ENCODE results near the gene HNMT.
A peak's percentile ranks its signal among the peaks of the same experiment; 100 is the strongest.

The HNMT gene

DNA sequence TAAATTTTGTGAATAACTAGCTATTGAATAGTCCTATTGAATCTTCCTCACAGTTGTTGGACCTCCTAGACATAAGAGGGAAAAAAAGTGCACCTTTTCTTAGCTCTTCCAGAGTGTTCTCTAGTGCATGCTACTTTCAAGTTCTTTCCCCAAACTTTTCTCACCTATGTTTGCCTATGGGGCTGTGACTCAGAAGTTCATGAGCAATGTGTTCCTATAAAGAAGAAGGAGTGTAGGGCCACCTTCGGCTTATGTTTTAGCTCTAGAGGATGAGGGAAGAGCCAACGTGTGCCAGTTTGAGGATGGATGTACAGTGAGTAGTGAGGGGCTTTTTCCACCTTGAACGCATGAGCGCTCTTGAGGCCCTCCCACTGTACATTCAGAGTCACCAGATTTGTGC, 27.0 kb upstream of the HNMT start (continued):
- TF ChIP-seq ZNF174 (tag by site-specific recombination; IDR thresholded peaks at IDR 0.05), result no peak
- TF ChIP-seq YY2 (tag by site-specific recombination; IDR thresholded peaks at IDR 0.05), result no peak
- TF ChIP-seq ZNF623 (tag by site-specific recombination; IDR thresholded peaks at IDR 0.05), result no peak
- TF ChIP-seq ZNF202 (tag by site-specific recombination; IDR thresholded peaks at IDR 0.05; ENCODE audit: borderline replicate concordance), result no peak
- TF ChIP-seq ZNF19 (tag by site-specific recombination; IDR thresholded peaks at IDR 0.05; ENCODE audit: low read depth), result no peak
- no peak for TF ChIP-seq ZSCAN16 (tag by site-specific recombination; IDR thresholded peaks at IDR 0.05)
- TF ChIP-seq SCRT2 (tag by site-specific recombination; IDR thresholded peaks at IDR 0.05), result no peak
- TF ChIP-seq ZNF776 (tag by site-specific recombination; IDR thresholded peaks at IDR 0.05; ENCODE audit: borderline replicate concordance), result no peak
- no peak for TF ChIP-seq SETDB1 (IDR thresholded peaks at IDR 0.05; ENCODE audit: insufficient read length, low read length)
- no peak for TF ChIP-seq ZNF211 (tag by site-specific recombination; IDR thresholded peaks at IDR 0.05; ENCODE audit: low read depth)
- no peak for TF ChIP-seq ZNF707 (tag by site-specific recombination; IDR thresholded peaks at IDR 0.05)

DNA sequence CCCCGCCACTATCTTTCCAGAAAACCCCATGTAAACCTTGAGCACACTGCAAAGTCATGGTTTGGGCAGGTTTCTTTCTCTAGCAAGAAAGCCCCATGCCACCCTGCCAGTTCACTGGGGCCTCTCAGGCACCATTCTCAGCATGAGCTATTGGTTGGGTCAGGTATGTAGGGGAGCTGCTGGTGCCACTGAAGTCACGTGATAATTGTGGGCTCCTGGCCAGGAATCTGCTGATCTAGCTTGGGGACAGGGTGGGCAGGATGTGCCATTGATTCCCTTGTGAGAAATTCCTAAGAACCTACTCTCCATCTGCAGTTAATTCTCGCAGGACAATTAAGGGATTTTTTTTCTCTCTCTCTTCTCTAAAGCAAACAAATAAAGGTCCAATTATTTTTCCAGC, 26.5 kb upstream of the HNMT start:
- H3K4me3 ChIP-seq (ENCODE audit: low read depth, low read length), result no peak overlapping the region
- H3K9me3 ChIP-seq (ENCODE audit: control insufficient read depth, insufficient read depth, low read depth, low read length), result no peaks in the 10 kb centered on the region
- H3K27ac ChIP-seq (ENCODE audit: extremely low read depth, low read depth, low read length), result no peak overlapping the region
- TF ChIP-seq ZNF549 (tag by site-specific recombination; IDR thresholded peaks at IDR 0.05) (0 out of 2 replicates have a peak, but pooled peaks have one; percentile 44), HOXA7 (CRISPR knock-in tag; IDR thresholded peaks at IDR 0.05; ENCODE audit: borderline replicate concordance) (no peak)
- ChIA-PET CTCF (interaction anchor here (1.2 kb wide), 1 partner anchor 8 kb away, joined by 6 read pairs; no protein-coding TSS in a partner anchor), POLR2A (no interaction called here)
- H3K36me3 ChIP-seq (ENCODE audit: control insufficient read depth in 2 of 2, insufficient read depth in 1 of 2, low read length in 2 of 2), result no peaks in the 10 kb centered on the region
- no peaks in the 10 kb centered on the region for H3K4me1 ChIP-seq (ENCODE audit: control insufficient read depth, insufficient read depth, low read length)

DNA sequence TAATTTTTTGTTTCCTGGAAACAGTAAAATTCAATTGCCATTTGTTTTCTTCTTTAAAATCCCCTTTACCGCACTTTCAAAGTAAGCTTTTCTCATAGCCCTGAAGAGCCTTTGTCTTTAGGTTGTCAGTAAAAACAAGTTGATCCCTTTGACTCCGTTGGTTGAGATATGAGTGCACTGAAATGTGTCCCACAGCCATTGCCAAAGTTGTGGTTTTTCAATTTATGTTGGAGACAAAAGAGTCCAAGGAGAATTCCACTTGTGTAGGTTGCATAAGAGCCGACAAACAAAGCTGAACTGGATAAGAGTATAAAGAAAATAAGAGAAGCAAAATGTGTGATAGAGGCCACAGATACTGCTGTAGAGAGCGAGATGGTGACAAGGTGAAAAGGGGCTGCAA, 26.1 kb upstream of the HNMT start:
- H3K4me3 ChIP-seq (ENCODE audit: low read depth, low read length), result no peak overlapping the region
- H3K36me3 ChIP-seq (ENCODE audit: control insufficient read depth in 2 of 2, insufficient read depth in 1 of 2, low read length in 2 of 2), result no peaks in the 10 kb centered on the region
- TF ChIP-seq, protein P1, sequence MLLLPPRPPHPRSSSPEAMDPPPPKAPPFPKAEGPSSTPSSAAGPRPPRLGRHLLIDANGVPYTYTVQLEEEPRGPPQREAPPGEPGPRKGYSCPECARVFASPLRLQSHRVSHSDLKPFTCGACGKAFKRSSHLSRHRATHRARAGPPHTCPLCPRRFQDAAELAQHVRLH (tag by site-specific recombination; IDR thresholded peaks at IDR 0.05), result no peak
- no peak for TF ChIP-seq SALL2 (tag by site-specific recombination; IDR thresholded peaks at IDR 0.05; ENCODE audit: borderline replicate concordance)
- no peak for TF ChIP-seq ZFHX2 (tag by site-specific recombination; conservative IDR thresholded peaks at IDR 0.05)
- H3K27ac ChIP-seq (ENCODE audit: extremely low read depth, low read depth, low read length), result no peak overlapping the region
- ChIA-PET CTCF (interaction anchor here (1.2 kb wide), 1 partner anchor 8 kb away, joined by 6 read pairs; no protein-coding TSS in a partner anchor), POLR2A (no interaction called here)
- H3K4me1 ChIP-seq (ENCODE audit: control insufficient read depth, insufficient read depth, low read length), result no peaks in the 10 kb centered on the region
- H3K9me3 ChIP-seq (ENCODE audit: control insufficient read depth, insufficient read depth, low read depth, low read length), result no peaks in the 10 kb centered on the region

DNA sequence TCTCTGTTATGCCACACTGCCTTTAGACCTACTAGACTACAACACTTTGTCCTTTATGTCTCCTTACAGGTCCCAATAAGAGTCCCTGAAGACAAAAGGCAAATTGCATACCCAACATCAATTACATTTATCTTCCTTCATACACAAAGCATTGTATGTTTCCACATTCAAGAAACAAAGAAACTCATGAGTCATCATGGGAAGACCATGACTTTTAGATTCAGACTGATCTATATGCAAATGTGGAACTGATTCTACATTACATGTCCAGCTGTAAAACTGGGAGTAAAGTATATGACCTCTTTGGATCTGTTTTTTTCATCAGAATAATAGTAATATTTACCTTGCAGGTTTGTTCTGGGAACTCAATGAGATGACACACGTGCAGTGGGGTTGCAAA, 25.2 kb upstream of the HNMT start:
- Histone ChIP-seq H3K27ac (ENCODE audit: extremely low read depth, low read depth, low read length) (no peak overlapping the region), H3K4me3 (ENCODE audit: low read depth, low read length) (no peak overlapping the region), H3K9me3 (ENCODE audit: control insufficient read depth, insufficient read depth, low read depth, low read length) (no peaks in the 10 kb centered on the region), H3K4me1 (ENCODE audit: control insufficient read depth, insufficient read depth, low read length) (no peaks in the 10 kb centered on the region), H3K36me3 (ENCODE audit: control insufficient read depth in 2 of 2, insufficient read depth in 1 of 2, low read length in 2 of 2) (no peaks in the 10 kb centered on the region)
- CTCF ChIA-PET, result interaction anchor here (0.5 to 1.5 kb wide), 3 partner anchors 151 to 847 kb away, joined by 3 to 5 read pairs (median 4); no protein-coding TSS in a partner anchor
- TF ChIP-seq ZNF48 (tag by site-specific recombination; IDR thresholded peaks at IDR 0.05) (no peak), KLF16 (tag by site-specific recombination; IDR thresholded peaks at IDR 0.05) (no peak), ZNF654 (tag by site-specific recombination; IDR thresholded peaks at IDR 0.05; ENCODE audit: low read depth) (no peak), ZNF292 (tag by site-specific recombination; IDR thresholded peaks at IDR 0.05; ENCODE audit: borderline replicate concordance, low read depth) (no peak), ZNF768 (tag by site-specific recombination; IDR thresholded peaks at IDR 0.05) (no peak), KLF8 (tag by site-specific recombination; IDR thresholded peaks at IDR 0.05) (no peak), ZNF837 (tag by site-specific recombination; IDR thresholded peaks at IDR 0.05) (no peak), ZBTB21 (tag by site-specific recombination; IDR thresholded peaks at IDR 0.05) (no peak), SP3 (tag by site-specific recombination; IDR thresholded peaks at IDR 0.05) (no peak), ZNF433 (tag by site-specific recombination; IDR thresholded peaks at IDR 0.05; ENCODE audit: low read depth) (no peak), ZNF202 (tag by site-specific recombination; IDR thresholded peaks at IDR 0.05; ENCODE audit: borderline replicate concordance) (no peak), ZNF623 (tag by site-specific recombination; IDR thresholded peaks at IDR 0.05) (no peak), ZNF658 (tag by site-specific recombination; IDR thresholded peaks at IDR 0.05) (no peak), ZNF184 (tag by site-specific recombination; IDR thresholded peaks at IDR 0.05) (no peak)
- TF ChIP-seq, protein P2, sequence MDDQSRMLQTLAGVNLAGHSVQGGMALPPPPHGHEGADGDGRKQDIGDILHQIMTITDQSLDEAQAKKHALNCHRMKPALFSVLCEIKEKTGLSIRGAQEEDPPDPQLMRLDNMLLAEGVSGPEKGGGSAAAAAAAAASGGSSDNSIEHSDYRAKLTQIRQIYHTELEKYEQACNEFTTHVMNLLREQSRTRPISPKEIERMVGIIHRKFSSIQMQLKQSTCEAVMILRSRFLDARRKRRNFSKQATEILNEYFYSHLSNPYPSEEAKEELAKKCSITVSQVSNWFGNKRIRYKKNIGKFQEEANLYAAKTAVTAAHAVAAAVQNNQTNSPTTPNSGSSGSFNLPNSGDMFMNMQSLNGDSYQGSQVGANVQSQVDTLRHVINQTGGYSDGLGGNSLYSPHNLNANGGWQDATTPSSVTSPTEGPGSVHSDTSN (CRISPR knock-in tag; IDR thresholded peaks at IDR 0.05), result no peak
- TF ChIP-seq, protein P3, sequence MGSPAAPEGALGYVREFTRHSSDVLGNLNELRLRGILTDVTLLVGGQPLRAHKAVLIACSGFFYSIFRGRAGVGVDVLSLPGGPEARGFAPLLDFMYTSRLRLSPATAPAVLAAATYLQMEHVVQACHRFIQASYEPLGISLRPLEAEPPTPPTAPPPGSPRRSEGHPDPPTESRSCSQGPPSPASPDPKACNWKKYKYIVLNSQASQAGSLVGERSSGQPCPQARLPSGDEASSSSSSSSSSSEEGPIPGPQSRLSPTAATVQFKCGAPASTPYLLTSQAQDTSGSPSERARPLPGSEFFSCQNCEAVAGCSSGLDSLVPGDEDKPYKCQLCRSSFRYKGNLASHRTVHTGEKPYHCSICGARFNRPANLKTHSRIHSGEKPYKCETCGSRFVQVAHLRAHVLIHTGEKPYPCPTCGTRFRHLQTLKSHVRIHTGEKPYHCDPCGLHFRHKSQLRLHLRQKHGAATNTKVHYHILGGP (tag by site-specific recombination; IDR thresholded peaks at IDR 0.05), result no peak
- POLR2A ChIA-PET, result no interaction called here
